IMR-90 (cell line): ENCODE data around the gene RAB30. TPM values are rescaled to one million over a fixed set of nuclear protein-coding genes. Genes with fewer than 3 reads are reported as not detected.

Experiments
- ATAC-seq: fragments of 200-7000 bp; cut with Tn5 transposase; 2 replicates; pipeline ENCODE4 v1.9.1; 2020; ENCODE audit warnings: low read depth, mild to moderate bottlenecking, moderate library complexity
- BruUV-seq: library from RNA; stranded (reverse); fragments of 400-500 nt; replicated peaks from 2 replicates; lab custom pipeline; 2021; lab: Mats Ljungman, UMichigan
- CTCF ChIA-PET: fragments of 300-600 bp; formaldehyde crosslinking; extraction: SDS; loops from one replicate; lab custom pipeline; 2021; ENCODE audit warnings: antibody characterized with exemption; lab: Yijun Ruan, JAX
- POLR2A ChIA-PET: fragments of 300-600 bp; sonication (Branson Sonifier 250); formaldehyde crosslinking; loops from one replicate; lab custom pipeline; 2022; ENCODE audit warnings: antibody characterized with exemption; ENCODE audit not compliant: unreplicated experiment; lab: Charles Lee
- DNase-seq: peaks from one replicate; pipeline ENCODE4 v3.0.0; 2013
- H2AFZ ChIP-seq: replicated peaks from 2 replicates; pipeline ENCODE3; 2013; ENCODE audit warnings: low read length, mild to moderate bottlenecking; ENCODE audit not compliant: poor library complexity
- H2AK5ac ChIP-seq: 2 replicates; pipeline ENCODE4 v1.6.1; 2013; ENCODE audit warnings: low read depth, low read length, inconsistent platforms
- H2AK9ac ChIP-seq: replicated peaks from 2 replicates; pipeline ENCODE3; 2013; ENCODE audit warnings: mild to moderate bottlenecking, low read depth, low read length, moderate library complexity; ENCODE audit not compliant: poor library complexity
- H2BK120ac ChIP-seq: 2 replicates; pipeline ENCODE4 v1.6.1; 2013; ENCODE audit warnings: low read depth, low read length, inconsistent platforms
- H2BK15ac ChIP-seq: 3 replicates; pipeline ENCODE4 v1.6.1; 2013; ENCODE audit warnings: low read depth, low read length, inconsistent platforms
- H2BK20ac ChIP-seq: 2 replicates; pipeline ENCODE4 v1.6.1; 2013; ENCODE audit warnings: low read depth, mild to moderate bottlenecking, inconsistent platforms, low read length, moderate library complexity
- H2BK5ac ChIP-seq: 2 replicates; pipeline ENCODE4 v1.6.1; 2013; ENCODE audit warnings: mild to moderate bottlenecking, low read depth, low read length, inconsistent platforms; ENCODE audit not compliant: poor library complexity, severe bottlenecking
- H3K14ac ChIP-seq: replicated peaks from 2 replicates; pipeline ENCODE4 v1.6.1; 2013; ENCODE audit warnings: low read depth, low read length, inconsistent platforms
- H3K18ac ChIP-seq: 2 replicates; pipeline ENCODE4 v1.6.1; 2013; ENCODE audit warnings: low read depth, low read length, control low read depth
- H3K23ac ChIP-seq: 2 replicates; pipeline ENCODE4 v1.6.1; 2013; ENCODE audit warnings: low read depth, low read length, inconsistent platforms
- H3K27ac ChIP-seq: 2 replicates; pipeline ENCODE4 v1.5.1; 2013; ENCODE audit warnings: mild to moderate bottlenecking, control low read depth, low read length; ENCODE audit not compliant: insufficient read depth
- H3K27me3 ChIP-seq: 2 replicates; pipeline ENCODE4 v1.6.1; 2013; ENCODE audit warnings: low read length; ENCODE audit not compliant: control insufficient read depth, insufficient read depth
- H3K36me3 ChIP-seq: 2 replicates; pipeline ENCODE4 v1.6.1; 2013; ENCODE audit warnings: low read length, mixed read lengths; ENCODE audit not compliant: control insufficient read depth, insufficient read depth
- H3K4ac ChIP-seq: 2 replicates; pipeline ENCODE4 v1.6.1; 2013; ENCODE audit warnings: low read depth, low read length, inconsistent platforms
- H3K4me1 ChIP-seq: 2 replicates; pipeline ENCODE4 v1.6.1; 2013; ENCODE audit warnings: low read length, mixed read lengths; ENCODE audit not compliant: control insufficient read depth, insufficient read depth
- H3K4me2 ChIP-seq: 2 replicates; pipeline ENCODE4 v1.6.1; 2013; ENCODE audit warnings: low read depth, mild to moderate bottlenecking, control low read depth, low read length, moderate library complexity
- H3K4me3 ChIP-seq: 2 replicates; pipeline ENCODE4 v1.5.1; 2013; ENCODE audit warnings: low read depth, mild to moderate bottlenecking, control low read depth, low read length, moderate library complexity; ENCODE audit not compliant: insufficient read depth
- H3K56ac ChIP-seq: 2 replicates; pipeline ENCODE4 v1.6.1; 2013; ENCODE audit warnings: low read length, inconsistent platforms; ENCODE audit not compliant: insufficient read depth; ENCODE audit errors: extremely low read depth
- H3K79me1 ChIP-seq, 2 experiments: 2 replicates each; pipeline ENCODE4 v1.6.1; 2013; ENCODE audit warnings: low read length in 2 of 2, inconsistent platforms in 1 of 2, low read depth in 1 of 2
- H3K9ac ChIP-seq: 2 replicates; pipeline ENCODE4 v1.6.1; 2013; ENCODE audit warnings: low read depth, low read length, control low read depth
- H3K9me1 ChIP-seq: 2 replicates; pipeline ENCODE4 v1.6.1; 2013; ENCODE audit warnings: low read length, inconsistent platforms; ENCODE audit not compliant: insufficient read depth
- H3K9me3 ChIP-seq: 2 replicates; pipeline ENCODE4 v1.6.1; 2013; ENCODE audit warnings: low read length; ENCODE audit not compliant: control insufficient read depth, insufficient read depth
- H4K20me1 ChIP-seq: 2 replicates; pipeline ENCODE4 v1.6.1; 2013; ENCODE audit warnings: low read length, inconsistent platforms; ENCODE audit not compliant: insufficient read depth
- H4K5ac ChIP-seq: 2 replicates; pipeline ENCODE4 v1.6.1; 2013; ENCODE audit warnings: mild to moderate bottlenecking, low read depth, low read length, control low read depth
- H4K8ac ChIP-seq, 2 experiments: 2 replicates each; pipeline ENCODE4 v1.6.1; 2013; ENCODE audit warnings: low read depth in 2 of 2, low read length in 2 of 2, control low read depth in 1 of 2, inconsistent platforms in 1 of 2
- H4K91ac ChIP-seq: 2 replicates; pipeline ENCODE4 v1.6.1; 2013; ENCODE audit warnings: low read depth, low read length, inconsistent platforms; ENCODE audit not compliant: insufficient read depth
- BHLHE40 ChIP-seq: fragments of 150-350 bp; IDR thresholded peaks from 2 replicates; pipeline ENCODE4 v1.6.1; 2016; ENCODE audit warnings: mild to moderate bottlenecking, low read depth, low read length
- CEBPB ChIP-seq: IDR thresholded peaks from 2 replicates; pipeline ENCODE4 v1.6.1; 2012; ENCODE audit warnings: low read depth, low read length, improper control_type of control experiment
- CHD1 ChIP-seq: IDR thresholded peaks from 2 replicates; pipeline ENCODE4 v1.6.1; 2012; ENCODE audit warnings: low read depth, low read length, improper control_type of control experiment
- FOS ChIP-seq: fragments of 150-350 bp; IDR thresholded peaks from 2 replicates; pipeline ENCODE4 v1.6.1; 2016; ENCODE audit warnings: low read depth, low read length
- MAFK ChIP-seq: IDR thresholded peaks from 2 replicates; pipeline ENCODE4 v1.6.1; 2012; ENCODE audit warnings: low read depth, low read length, improper control_type of control experiment
- MAZ ChIP-seq: IDR thresholded peaks from 2 replicates; pipeline ENCODE4 v1.6.1; 2012; ENCODE audit warnings: low read depth, mild to moderate bottlenecking, low read length, improper control_type of control experiment, moderate library complexity, borderline replicate concordance
- MXI1 ChIP-seq: IDR thresholded peaks from 2 replicates; pipeline ENCODE4 v1.6.1; 2012; ENCODE audit warnings: low read depth, mild to moderate bottlenecking, low read length, moderate library complexity, borderline replicate concordance
- NFE2L2 ChIP-seq: fragments of 150-350 bp; IDR thresholded peaks from 2 replicates; pipeline ENCODE4 v1.6.1; 2016; ENCODE audit warnings: low read depth, mild to moderate bottlenecking, low read length
- POLR2A ChIP-seq: IDR thresholded peaks from 2 replicates; pipeline ENCODE4 v1.6.1; 2012; ENCODE audit warnings: mild to moderate bottlenecking, low read depth, low read length
- RAD21 ChIP-seq: IDR thresholded peaks from 2 replicates; pipeline ENCODE4 v1.6.1; 2012; ENCODE audit warnings: low read length, improper control_type of control experiment
- RCOR1 ChIP-seq: IDR thresholded peaks from 2 replicates; pipeline ENCODE4 v1.6.1; 2012; ENCODE audit warnings: mild to moderate bottlenecking, low read length, improper control_type of control experiment; ENCODE audit not compliant: insufficient replicate concordance
- RFX5 ChIP-seq: IDR thresholded peaks from 2 replicates; pipeline ENCODE4 v1.8.0; 2012; ENCODE audit warnings: low read depth, mild to moderate bottlenecking, low read length, moderate library complexity
- SMC3 ChIP-seq: fragments of 150-350 bp; IDR thresholded peaks from 2 replicates; pipeline ENCODE4 v1.6.1; 2016; ENCODE audit warnings: low read depth, mild to moderate bottlenecking, antibody characterized with exemption, low read length, moderate library complexity
- USF2 ChIP-seq: fragments of 150-350 bp; IDR thresholded peaks from 2 replicates; pipeline ENCODE4 v1.6.1; 2017; ENCODE audit warnings: mild to moderate bottlenecking, antibody characterized with exemption, low read length, low read depth
- WGBS, 2 experiments: methylation state at CpG; one replicate each; pipeline versions ENCODE4 v1.1.5 to v1.1.7; 2013; ENCODE audit warnings: missing lambda C conversion rate in 2 of 2; ENCODE audit not compliant: insufficient read length in 1 of 2; ENCODE audit errors: extremely low coverage in 2 of 2; 5-methylcytosine and 5-hydroxymethylcytosine counted together
- dilution Hi-C: fragments of 300-500 bp; cut with HindIII; formaldehyde crosslinking; loops from one replicate; pipeline ENCODE4 v1.14.3; 2018; ENCODE audit warnings: low sequenced_read_pairs; ENCODE audit not compliant: unreplicated experiment
- in situ Hi-C: fragments of 300-500 bp; cut with MboI; formaldehyde crosslinking; loops from 3 replicates; pipeline ENCODE4 v1.14.3; 2019; ENCODE audit warnings: low sequenced_read_pairs, inconsistent platforms, mixed read lengths
- intact Hi-C: fragments of 100-400 bp; cut with micrococcal nuclease; formaldehyde crosslinking; loops from 2 replicates; pipeline ENCODE4 v1.10.0; 2022
- polyA plus RNA-seq, 3 experiments: library from polyadenylated mRNA; depleted of rRNA; stranded (reverse); fragments of >200 nt; gene quantifications; 2 replicates each; pipeline ENCODE4 v1.2.3, GENCODE V29; 2012; ENCODE audit warnings: low replicate concordance in 1 of 3
- total RNA-seq: library from RNA; depleted of rRNA; stranded (reverse); fragments of >200 nt; gene quantifications from 2 replicates; pipeline ENCODE4 v1.2.3, GENCODE V29; 2012
- TF ChIP-seq, protein P1 (sequence below): conservative IDR thresholded peaks from 2 replicates; pipeline ENCODE4 v1.5.1; 2012; ENCODE audit warnings: mild to moderate bottlenecking, low read depth, low read length, improper control_type of control experiment
- TF ChIP-seq, protein P2 (sequence below): fragments of 150-350 bp; IDR thresholded peaks from 2 replicates; pipeline ENCODE4 v1.6.1; 2016; ENCODE audit warnings: low read depth, mild to moderate bottlenecking, low read length, moderate library complexity, borderline replicate concordance

Gene RAB30
- total and polyA plus RNA-seq, 2 of the 4 experiments (the other 2 are of a cell fraction): 7.2 to 25.6 TPM

- no peak overlapping the region for H3K4me3 ChIP-seq
- H3K4ac ChIP-seq: no peak overlapping the region
- H4K20me1 ChIP-seq: no peaks in the 10 kb centered on the region
- TF ChIP-seq CHD1: no peak
- TF ChIP-seq, protein P1, sequence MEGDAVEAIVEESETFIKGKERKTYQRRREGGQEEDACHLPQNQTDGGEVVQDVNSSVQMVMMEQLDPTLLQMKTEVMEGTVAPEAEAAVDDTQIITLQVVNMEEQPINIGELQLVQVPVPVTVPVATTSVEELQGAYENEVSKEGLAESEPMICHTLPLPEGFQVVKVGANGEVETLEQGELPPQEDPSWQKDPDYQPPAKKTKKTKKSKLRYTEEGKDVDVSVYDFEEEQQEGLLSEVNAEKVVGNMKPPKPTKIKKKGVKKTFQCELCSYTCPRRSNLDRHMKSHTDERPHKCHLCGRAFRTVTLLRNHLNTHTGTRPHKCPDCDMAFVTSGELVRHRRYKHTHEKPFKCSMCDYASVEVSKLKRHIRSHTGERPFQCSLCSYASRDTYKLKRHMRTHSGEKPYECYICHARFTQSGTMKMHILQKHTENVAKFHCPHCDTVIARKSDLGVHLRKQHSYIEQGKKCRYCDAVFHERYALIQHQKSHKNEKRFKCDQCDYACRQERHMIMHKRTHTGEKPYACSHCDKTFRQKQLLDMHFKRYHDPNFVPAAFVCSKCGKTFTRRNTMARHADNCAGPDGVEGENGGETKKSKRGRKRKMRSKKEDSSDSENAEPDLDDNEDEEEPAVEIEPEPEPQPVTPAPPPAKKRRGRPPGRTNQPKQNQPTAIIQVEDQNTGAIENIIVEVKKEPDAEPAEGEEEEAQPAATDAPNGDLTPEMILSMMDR: no peak
- TF ChIP-seq RAD21: no peak
- no peak for TF ChIP-seq CEBPB
- TF ChIP-seq MAFK: no peak
- TF ChIP-seq, protein P2, sequence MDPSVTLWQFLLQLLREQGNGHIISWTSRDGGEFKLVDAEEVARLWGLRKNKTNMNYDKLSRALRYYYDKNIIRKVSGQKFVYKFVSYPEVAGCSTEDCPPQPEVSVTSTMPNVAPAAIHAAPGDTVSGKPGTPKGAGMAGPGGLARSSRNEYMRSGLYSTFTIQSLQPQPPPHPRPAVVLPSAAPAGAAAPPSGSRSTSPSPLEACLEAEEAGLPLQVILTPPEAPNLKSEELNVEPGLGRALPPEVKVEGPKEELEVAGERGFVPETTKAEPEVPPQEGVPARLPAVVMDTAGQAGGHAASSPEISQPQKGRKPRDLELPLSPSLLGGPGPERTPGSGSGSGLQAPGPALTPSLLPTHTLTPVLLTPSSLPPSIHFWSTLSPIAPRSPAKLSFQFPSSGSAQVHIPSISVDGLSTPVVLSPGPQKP: no peak
- no peak for TF ChIP-seq FOS
- no peak for TF ChIP-seq MXI1
- TF ChIP-seq NFE2L2: no peak
- TF ChIP-seq MAZ: no peak
- no peak for TF ChIP-seq SMC3
- no peak for TF ChIP-seq USF2
- no peak for TF ChIP-seq POLR2A
- TF ChIP-seq RCOR1: no peak
- TF ChIP-seq RFX5: no peak
- no peak for TF ChIP-seq BHLHE40
- no peak overlapping the region for H3K4me2 ChIP-seq
- H3K27ac ChIP-seq: no peak overlapping the region
- H3K79me1 ChIP-seq: no peaks in the 10 kb centered on the region
- ChIA-PET POLR2A (no interaction called here), CTCF (no interaction called here)
- no peak overlapping the region for H3K56ac ChIP-seq
- no peaks in the 10 kb centered on the region for H3K9me1 ChIP-seq
- no peak overlapping the region for H2AK5ac ChIP-seq
- ATAC-seq (no peak), DNase-seq (no peak)
- H3K18ac ChIP-seq: no peak overlapping the region
- intact Hi-C loops (loop anchor here (2.0 kb wide), 1 partner anchor 63 kb away; the partner anchor contains the start of gene PCF11), in situ Hi-C loops (no loop called here), dilution Hi-C loops (no loop called here)
- no CpG with 5 or more reads among the region's 2 CpGs for WGBS, 2 experiments
- H2AK9ac ChIP-seq: no peak overlapping the region
- no peak overlapping the region for H3K23ac ChIP-seq
- peaks cover 4% of the 10 kb centered on the region; the same call in 1 of the 2 replicates for H3K4me1 ChIP-seq
- no peak overlapping the region for H4K91ac ChIP-seq
- H2BK20ac ChIP-seq: no peak overlapping the region
- no peaks in the 10 kb centered on the region for H3K36me3 ChIP-seq
- BruUV-seq: no TSS peak
- H2BK5ac ChIP-seq: no peak overlapping the region
- no peaks in the 10 kb centered on the region for H3K27me3 ChIP-seq
- no peak overlapping the region for H2AFZ ChIP-seq
- no peak overlapping the region for H3K9ac ChIP-seq
- H3K9me3 ChIP-seq: no peaks in the 10 kb centered on the region
- no peak overlapping the region for H2BK15ac ChIP-seq
- H4K5ac ChIP-seq: no peak overlapping the region
- no peak overlapping the region for H2BK120ac ChIP-seq
- no peak overlapping the region for H3K14ac ChIP-seq
- no peak overlapping the region for H4K8ac ChIP-seq
These were observed 21.9 kb upstream of the RAB30 start for GRCh38 chr11:83093634-83094033.
